HepG2 (cell line): Measurements from ENCODE around the gene SLC25A10. TPM values are rescaled to one million over a fixed set of nuclear protein-coding genes. Genes with fewer than 3 reads are reported as not detected.

ENCODE experiments used
- BHLHE40 ChIP-seq: IDR thresholded peaks from 2 replicates; pipeline ENCODE4 v1.6.1; 2011; ENCODE audit warnings: low read length, improper control_type of control experiment
- FLYWCH1 ChIP-seq: sonication (generic); formaldehyde crosslinking; IDR thresholded peaks from 2 replicates; pipeline ENCODE4 v1.8.1; 2023; ENCODE audit warnings: mild to moderate bottlenecking, missing genetic modification reagents
- IRF1 ChIP-seq: sonication (generic); formaldehyde crosslinking; IDR thresholded peaks from 2 replicates; pipeline ENCODE4 v1.4.0; 2020; ENCODE audit warnings: low read depth, mild to moderate bottlenecking, missing genetic modification reagents
- IRX3 ChIP-seq: sonication (generic); formaldehyde crosslinking; IDR thresholded peaks from 2 replicates; pipeline ENCODE4 v1.8.1; 2023; ENCODE audit warnings: mild to moderate bottlenecking, low read depth, missing genetic modification reagents, borderline replicate concordance
- KDM5B ChIP-seq: sonication (generic); formaldehyde crosslinking; IDR thresholded peaks from 2 replicates; pipeline ENCODE4 v1.4.0; 2020; ENCODE audit warnings: missing genetic modification reagents, mild to moderate bottlenecking, borderline replicate concordance
- MBNL3 ChIP-seq: fragments of 250-450 bp; sonication (Bioruptor Pico); conservative IDR thresholded peaks from 2 replicates; pipeline ENCODE4 v1.8.0; 2022; ENCODE audit warnings: mild to moderate bottlenecking, inconsistent platforms
- MTA1 ChIP-seq: sonication (generic); formaldehyde crosslinking; IDR thresholded peaks from 2 replicates; pipeline ENCODE4 v1.4.0; 2020; ENCODE audit warnings: missing genetic modification reagents, mild to moderate bottlenecking, borderline replicate concordance
- RAD21 ChIP-seq: fragments of 450-650 bp; formaldehyde crosslinking; IDR thresholded peaks from 2 replicates; pipeline ENCODE4 v1.5.0; 2020; ENCODE audit warnings: mild to moderate bottlenecking
- SMARCE1 ChIP-seq: fragments of 450-650 bp; IDR thresholded peaks from 2 replicates; pipeline ENCODE4 v1.6.1; 2017; ENCODE audit warnings: borderline replicate concordance
- TBP ChIP-seq: sonication (generic); formaldehyde crosslinking; IDR thresholded peaks from 2 replicates; pipeline ENCODE4 v1.5.0; 2020; ENCODE audit warnings: missing genetic modification reagents
- TIGD3 ChIP-seq: sonication (generic); formaldehyde crosslinking; IDR thresholded peaks from 2 replicates; pipeline ENCODE4 v1.5.1; 2020; ENCODE audit warnings: mild to moderate bottlenecking, missing genetic modification reagents, borderline replicate concordance
- ZFX ChIP-seq: sonication (generic); formaldehyde crosslinking; IDR thresholded peaks from 2 replicates; pipeline ENCODE4 v1.4.0; 2020; ENCODE audit warnings: mild to moderate bottlenecking, low read depth, missing genetic modification reagents, moderate library complexity
- ZNF256 ChIP-seq: sonication (generic); formaldehyde crosslinking; conservative IDR thresholded peaks from 2 replicates; pipeline ENCODE4 v1.4.0; 2020; ENCODE audit warnings: missing genetic modification reagents
- ZNF550 ChIP-seq: sonication (generic); formaldehyde crosslinking; IDR thresholded peaks from 2 replicates; pipeline ENCODE4 v1.4.0; 2020; ENCODE audit warnings: mild to moderate bottlenecking, missing genetic modification reagents, borderline replicate concordance
- ZNF792 ChIP-seq: IDR thresholded peaks from 2 replicates; pipeline ENCODE4 v1.6.1; 2016
- ZSCAN21 ChIP-seq: sonication (generic); formaldehyde crosslinking; IDR thresholded peaks from 2 replicates; pipeline ENCODE4 v1.8.0; 2022; ENCODE audit warnings: mild to moderate bottlenecking, missing genetic modification reagents, moderate library complexity, borderline replicate concordance
- polyA plus RNA-seq, 8 experiments: library from polyadenylated mRNA; depleted of rRNA in 3 of 8; stranded (reverse) in 7 of 8; unstranded in 1 of 8; fragments of >200 nt; fragmentation: Illumina TruSeq in 4 of 8; extraction: Trizol in 4 of 8; gene quantifications; 2 replicates each; pipeline versions ENCODE4 v1.2.1 to v1.2.3, GENCODE V29; 2011 to 2016; ENCODE audit warnings: low read depth in 4 of 8, missing spikeins in 1 of 8, mixed read lengths in 1 of 8; ENCODE audit not compliant: insufficient read depth in 1 of 8
- total RNA-seq, 5 experiments: library from RNA; depleted of rRNA; stranded (reverse); fragments of >200 nt; fragmentation: Illumina TruSeq; extraction: Trizol; gene quantifications; 2 replicates each; pipeline ENCODE4 v1.2.3, GENCODE V29; 2016; ENCODE audit warnings: low read depth in 1 of 5
- TF ChIP-seq, protein P1 (sequence below): sonication (generic); formaldehyde crosslinking; IDR thresholded peaks from 2 replicates; pipeline ENCODE4 v1.5.1; 2020; ENCODE audit warnings: missing genetic modification reagents, mild to moderate bottlenecking, borderline replicate concordance
- TF ChIP-seq, protein P2 (sequence below): fragments of 450-650 bp; IDR thresholded peaks from 2 replicates; pipeline ENCODE4 v1.6.1; 2017; ENCODE audit warnings: mild to moderate bottlenecking
- TF ChIP-seq, protein P3 (sequence below): sonication (generic); formaldehyde crosslinking; conservative IDR thresholded peaks from 2 replicates; pipeline ENCODE4 v1.4.0; 2020; ENCODE audit warnings: missing genetic modification reagents
- TF ChIP-seq, protein P4 (sequence below): sonication (generic); formaldehyde crosslinking; IDR thresholded peaks from 2 replicates; pipeline ENCODE4 v1.5.0; 2020; ENCODE audit warnings: missing genetic modification reagents

Gene SLC25A10
- total and polyA plus RNA-seq, 2 of the 13 experiments (the other 11 are each of a cell fraction or from before 2014, with no cell fraction given), result 46.5 to 140 TPM

DNA sequence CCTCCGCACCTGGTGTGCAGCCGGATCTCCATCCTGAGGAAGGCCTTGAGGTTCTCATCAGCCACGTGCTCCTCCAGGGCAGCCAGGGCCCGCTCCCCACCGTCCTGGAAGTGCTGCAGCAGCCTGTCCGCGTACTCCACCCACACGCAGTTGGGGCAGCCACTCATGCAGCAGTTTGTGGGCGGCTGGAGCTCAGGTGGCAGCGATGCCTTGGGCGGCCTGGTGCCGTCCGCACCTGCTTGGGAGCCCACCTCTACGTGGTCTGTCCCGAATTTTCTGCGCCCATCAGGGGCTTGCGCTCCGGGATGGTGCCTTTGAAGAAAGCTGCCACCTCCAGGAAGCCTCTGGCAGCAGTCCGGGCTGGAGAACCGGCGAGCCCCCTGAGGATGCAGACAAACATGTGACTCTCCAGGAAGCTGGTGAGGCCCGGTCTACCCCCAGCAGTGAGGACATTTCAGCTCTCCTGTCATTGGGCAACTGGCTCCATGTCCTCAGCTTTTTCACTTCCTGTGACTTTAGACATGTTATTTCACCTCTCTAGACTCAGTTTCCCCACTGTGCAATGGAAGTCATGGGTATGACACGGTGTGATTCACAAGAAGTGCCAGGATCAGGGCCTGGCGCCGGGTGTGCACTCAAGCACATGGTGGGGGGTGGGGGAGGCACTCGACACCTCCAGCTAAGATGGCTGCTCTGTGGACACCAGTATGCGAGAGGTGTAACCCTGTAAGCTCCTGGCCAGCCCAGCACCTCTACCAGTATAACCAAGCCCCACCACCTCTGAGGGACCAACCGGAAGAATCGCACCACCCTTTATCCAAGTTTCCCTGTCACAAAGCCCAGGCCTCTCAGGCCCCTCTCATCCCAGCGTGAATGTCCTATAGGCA lies 46.6 kb upstream of the SLC25A10 start (continued):
- TF ChIP-seq ZNF550 (CRISPR knock-in tag) (no peak), IRX3 (CRISPR knock-in tag) (peak; percentile 50; the same call in 1 of the 2 replicates), ZSCAN21 (CRISPR knock-in tag) (no peak; the same call in 1 of the 2 replicates), TIGD3 (no peak), SMARCE1 (no peak), TBP (no peak), IRF1 (no peak), FLYWCH1 (CRISPR knock-in tag) (no peak), ZNF256 (CRISPR knock-in tag) (no peak), KDM5B (CRISPR knock-in tag) (no peak), RAD21 (CRISPR knock-in tag) (no peak), MTA1 (CRISPR knock-in tag) (no peak), ZNF792 (CRISPR knock-in tag) (no peak), ZFX (CRISPR knock-in tag) (peak; percentile 36; the same call in 1 of the 2 replicates), BHLHE40 (no peak), MBNL3 (no peak)
- TF ChIP-seq, protein P1, sequence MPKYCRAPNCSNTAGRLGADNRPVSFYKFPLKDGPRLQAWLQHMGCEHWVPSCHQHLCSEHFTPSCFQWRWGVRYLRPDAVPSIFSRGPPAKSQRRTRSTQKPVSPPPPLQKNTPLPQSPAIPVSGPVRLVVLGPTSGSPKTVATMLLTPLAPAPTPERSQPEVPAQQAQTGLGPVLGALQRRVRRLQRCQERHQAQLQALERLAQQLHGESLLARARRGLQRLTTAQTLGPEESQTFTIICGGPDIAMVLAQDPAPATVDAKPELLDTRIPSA (CRISPR knock-in tag), result 0 out of 2 replicates have a peak, but pooled peaks have one; percentile 60
- TF ChIP-seq, protein P2, sequence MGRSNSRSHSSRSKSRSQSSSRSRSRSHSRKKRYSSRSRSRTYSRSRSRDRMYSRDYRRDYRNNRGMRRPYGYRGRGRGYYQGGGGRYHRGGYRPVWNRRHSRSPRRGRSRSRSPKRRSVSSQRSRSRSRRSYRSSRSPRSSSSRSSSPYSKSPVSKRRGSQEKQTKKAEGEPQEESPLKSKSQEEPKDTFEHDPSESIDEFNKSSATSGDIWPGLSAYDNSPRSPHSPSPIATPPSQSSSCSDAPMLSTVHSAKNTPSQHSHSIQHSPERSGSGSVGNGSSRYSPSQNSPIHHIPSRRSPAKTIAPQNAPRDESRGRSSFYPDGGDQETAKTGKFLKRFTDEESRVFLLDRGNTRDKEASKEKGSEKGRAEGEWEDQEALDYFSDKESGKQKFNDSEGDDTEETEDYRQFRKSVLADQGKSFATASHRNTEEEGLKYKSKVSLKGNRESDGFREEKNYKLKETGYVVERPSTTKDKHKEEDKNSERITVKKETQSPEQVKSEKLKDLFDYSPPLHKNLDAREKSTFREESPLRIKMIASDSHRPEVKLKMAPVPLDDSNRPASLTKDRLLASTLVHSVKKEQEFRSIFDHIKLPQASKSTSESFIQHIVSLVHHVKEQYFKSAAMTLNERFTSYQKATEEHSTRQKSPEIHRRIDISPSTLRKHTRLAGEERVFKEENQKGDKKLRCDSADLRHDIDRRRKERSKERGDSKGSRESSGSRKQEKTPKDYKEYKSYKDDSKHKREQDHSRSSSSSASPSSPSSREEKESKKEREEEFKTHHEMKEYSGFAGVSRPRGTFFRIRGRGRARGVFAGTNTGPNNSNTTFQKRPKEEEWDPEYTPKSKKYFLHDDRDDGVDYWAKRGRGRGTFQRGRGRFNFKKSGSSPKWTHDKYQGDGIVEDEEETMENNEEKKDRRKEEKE, result no peak
- TF ChIP-seq, protein P3, sequence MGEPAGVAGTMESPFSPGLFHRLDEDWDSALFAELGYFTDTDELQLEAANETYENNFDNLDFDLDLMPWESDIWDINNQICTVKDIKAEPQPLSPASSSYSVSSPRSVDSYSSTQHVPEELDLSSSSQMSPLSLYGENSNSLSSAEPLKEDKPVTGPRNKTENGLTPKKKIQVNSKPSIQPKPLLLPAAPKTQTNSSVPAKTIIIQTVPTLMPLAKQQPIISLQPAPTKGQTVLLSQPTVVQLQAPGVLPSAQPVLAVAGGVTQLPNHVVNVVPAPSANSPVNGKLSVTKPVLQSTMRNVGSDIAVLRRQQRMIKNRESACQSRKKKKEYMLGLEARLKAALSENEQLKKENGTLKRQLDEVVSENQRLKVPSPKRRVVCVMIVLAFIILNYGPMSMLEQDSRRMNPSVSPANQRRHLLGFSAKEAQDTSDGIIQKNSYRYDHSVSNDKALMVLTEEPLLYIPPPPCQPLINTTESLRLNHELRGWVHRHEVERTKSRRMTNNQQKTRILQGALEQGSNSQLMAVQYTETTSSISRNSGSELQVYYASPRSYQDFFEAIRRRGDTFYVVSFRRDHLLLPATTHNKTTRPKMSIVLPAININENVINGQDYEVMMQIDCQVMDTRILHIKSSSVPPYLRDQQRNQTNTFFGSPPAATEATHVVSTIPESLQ (CRISPR knock-in tag), result no peak
- TF ChIP-seq, protein P4, sequence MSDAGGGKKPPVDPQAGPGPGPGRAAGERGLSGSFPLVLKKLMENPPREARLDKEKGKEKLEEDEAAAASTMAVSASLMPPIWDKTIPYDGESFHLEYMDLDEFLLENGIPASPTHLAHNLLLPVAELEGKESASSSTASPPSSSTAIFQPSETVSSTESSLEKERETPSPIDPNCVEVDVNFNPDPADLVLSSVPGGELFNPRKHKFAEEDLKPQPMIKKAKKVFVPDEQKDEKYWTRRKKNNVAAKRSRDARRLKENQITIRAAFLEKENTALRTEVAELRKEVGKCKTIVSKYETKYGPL (CRISPR knock-in tag), result no peak
